ENCODE results near the gene BCR. TPM values are rescaled to one million over a fixed set of nuclear protein-coding genes. Genes with fewer than 3 reads are reported as not detected.

The BCR gene
- total and polyA plus RNA-seq, 2 of the 13 experiments (the other 11 are each of a cell fraction or from before 2014, with no cell fraction given): 19.9 to 33.6 TPM

DNA sequence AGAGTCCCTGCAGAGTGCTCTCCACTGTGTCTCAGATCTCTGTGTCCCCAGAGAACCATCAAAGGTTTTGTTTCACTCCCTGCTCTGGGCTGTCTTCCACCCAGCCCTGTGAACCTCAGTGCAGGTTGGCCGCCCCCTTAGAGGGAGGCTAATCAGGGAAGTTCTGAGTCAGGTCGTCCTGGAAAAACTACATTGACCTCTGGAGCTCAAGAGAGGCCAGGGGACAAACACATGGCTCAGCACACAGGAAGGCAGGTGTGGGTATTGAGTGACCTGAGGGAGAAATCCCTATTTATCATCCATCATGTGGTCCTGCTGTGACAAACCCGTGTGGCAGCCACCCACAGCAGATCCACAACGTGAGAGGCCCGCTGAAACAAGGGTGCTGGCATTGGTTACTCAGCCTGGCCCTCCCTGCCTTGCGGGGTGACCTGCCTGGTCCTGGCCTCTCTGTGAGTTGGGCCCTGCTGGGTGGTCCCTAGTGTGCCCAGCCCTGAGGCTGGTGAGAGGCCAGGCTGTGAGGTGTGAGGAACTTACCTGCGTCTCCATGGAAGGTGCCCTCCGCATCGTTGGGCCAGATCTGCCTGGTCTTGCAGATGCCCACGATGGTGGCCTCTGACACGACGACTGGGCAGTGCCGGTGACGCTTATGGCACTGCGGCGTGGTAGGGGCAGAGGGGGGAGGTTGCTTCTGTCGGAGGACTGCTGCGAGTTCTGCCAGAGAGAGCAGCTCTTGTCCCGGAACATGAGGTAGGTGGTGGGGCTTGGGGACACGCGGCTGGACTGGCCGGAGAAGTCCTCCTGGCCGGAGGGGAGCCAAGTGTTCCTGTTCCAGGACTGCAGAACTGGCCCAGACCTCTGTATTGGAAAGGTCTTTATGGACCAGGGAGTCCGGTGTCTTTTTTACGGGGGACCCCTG, 669 bp upstream of the BCR start (continued):
- TF ChIP-seq, protein P1, sequence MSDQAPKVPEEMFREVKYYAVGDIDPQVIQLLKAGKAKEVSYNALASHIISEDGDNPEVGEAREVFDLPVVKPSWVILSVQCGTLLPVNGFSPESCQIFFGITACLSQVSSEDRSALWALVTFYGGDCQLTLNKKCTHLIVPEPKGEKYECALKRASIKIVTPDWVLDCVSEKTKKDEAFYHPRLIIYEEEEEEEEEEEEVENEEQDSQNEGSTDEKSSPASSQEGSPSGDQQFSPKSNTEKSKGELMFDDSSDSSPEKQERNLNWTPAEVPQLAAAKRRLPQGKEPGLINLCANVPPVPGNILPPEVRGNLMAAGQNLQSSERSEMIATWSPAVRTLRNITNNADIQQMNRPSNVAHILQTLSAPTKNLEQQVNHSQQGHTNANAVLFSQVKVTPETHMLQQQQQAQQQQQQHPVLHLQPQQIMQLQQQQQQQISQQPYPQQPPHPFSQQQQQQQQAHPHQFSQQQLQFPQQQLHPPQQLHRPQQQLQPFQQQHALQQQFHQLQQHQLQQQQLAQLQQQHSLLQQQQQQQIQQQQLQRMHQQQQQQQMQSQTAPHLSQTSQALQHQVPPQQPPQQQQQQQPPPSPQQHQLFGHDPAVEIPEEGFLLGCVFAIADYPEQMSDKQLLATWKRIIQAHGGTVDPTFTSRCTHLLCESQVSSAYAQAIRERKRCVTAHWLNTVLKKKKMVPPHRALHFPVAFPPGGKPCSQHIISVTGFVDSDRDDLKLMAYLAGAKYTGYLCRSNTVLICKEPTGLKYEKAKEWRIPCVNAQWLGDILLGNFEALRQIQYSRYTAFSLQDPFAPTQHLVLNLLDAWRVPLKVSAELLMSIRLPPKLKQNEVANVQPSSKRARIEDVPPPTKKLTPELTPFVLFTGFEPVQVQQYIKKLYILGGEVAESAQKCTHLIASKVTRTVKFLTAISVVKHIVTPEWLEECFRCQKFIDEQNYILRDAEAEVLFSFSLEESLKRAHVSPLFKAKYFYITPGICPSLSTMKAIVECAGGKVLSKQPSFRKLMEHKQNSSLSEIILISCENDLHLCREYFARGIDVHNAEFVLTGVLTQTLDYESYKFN (CRISPR knock-in tag; conservative IDR thresholded peaks at IDR 0.05): peak; percentile 31
- no peak for TF ChIP-seq ELF4 (CRISPR knock-in tag; IDR thresholded peaks at IDR 0.05; ENCODE audit: borderline replicate concordance)
- TF ChIP-seq TBX2 (CRISPR knock-in tag; IDR thresholded peaks at IDR 0.05; ENCODE audit: borderline replicate concordance): peak; percentile 37; the same call in 1 of the 2 replicates
- peak; percentile 65; the same call in 1 of the 2 replicates for TF ChIP-seq ZNF678 (CRISPR knock-in tag; IDR thresholded peaks at IDR 0.05)
- TF ChIP-seq FIP1L1 (IDR thresholded peaks at IDR 0.05; ENCODE audit: borderline replicate concordance, insufficient read depth, low read depth, low read length): no peak
- TF ChIP-seq, protein P2, sequence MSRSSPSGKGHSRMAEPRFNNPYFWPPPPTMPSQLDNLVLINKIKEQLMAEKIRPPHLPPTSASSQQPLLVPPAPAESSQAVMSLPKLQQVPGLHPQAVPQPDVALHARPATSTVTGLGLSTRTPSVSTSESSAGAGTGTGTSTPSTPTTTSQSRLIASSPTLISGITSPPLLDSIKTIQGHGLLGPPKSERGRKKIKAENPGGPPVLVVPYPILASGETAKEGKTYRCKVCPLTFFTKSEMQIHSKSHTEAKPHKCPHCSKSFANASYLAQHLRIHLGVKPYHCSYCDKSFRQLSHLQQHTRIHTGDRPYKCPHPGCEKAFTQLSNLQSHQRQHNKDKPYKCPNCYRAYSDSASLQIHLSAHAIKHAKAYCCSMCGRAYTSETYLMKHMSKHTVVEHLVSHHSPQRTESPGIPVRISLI (CRISPR knock-in tag; IDR thresholded peaks at IDR 0.05; ENCODE audit: borderline replicate concordance): peak; percentile 20; the same call in 1 of the 2 replicates
- TF ChIP-seq, protein P3, sequence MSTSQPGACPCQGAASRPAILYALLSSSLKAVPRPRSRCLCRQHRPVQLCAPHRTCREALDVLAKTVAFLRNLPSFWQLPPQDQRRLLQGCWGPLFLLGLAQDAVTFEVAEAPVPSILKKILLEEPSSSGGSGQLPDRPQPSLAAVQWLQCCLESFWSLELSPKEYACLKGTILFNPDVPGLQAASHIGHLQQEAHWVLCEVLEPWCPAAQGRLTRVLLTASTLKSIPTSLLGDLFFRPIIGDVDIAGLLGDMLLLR (CRISPR knock-in tag; IDR thresholded peaks at IDR 0.05): 0 out of 2 replicates have a peak, but pooled peaks have one; percentile 6
- peak; percentile 9 for TF ChIP-seq PTBP1 (IDR thresholded peaks at IDR 0.05; ENCODE audit: low read depth, low read length, poor library complexity, severe bottlenecking)
- TF ChIP-seq, protein P4, sequence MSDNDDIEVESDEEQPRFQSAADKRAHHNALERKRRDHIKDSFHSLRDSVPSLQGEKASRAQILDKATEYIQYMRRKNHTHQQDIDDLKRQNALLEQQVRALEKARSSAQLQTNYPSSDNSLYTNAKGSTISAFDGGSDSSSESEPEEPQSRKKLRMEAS (IDR thresholded peaks at IDR 0.05): peak; percentile 37; the same call in 1 of the 2 replicates
- TF ChIP-seq ZNF552 (CRISPR knock-in tag; IDR thresholded peaks at IDR 0.05; ENCODE audit: borderline replicate concordance): 0 out of 2 replicates have a peak, but pooled peaks have one; percentile 65
- 0 out of 2 replicates have a peak, but pooled peaks have one; percentile 2 for TF ChIP-seq KDM5A (IDR thresholded peaks at IDR 0.05; ENCODE audit: borderline replicate concordance, low read length)
- 0 out of 2 replicates have a peak, but pooled peaks have one; percentile 17 for TF ChIP-seq ZNF788 (CRISPR knock-in tag; IDR thresholded peaks at IDR 0.05; ENCODE audit: borderline replicate concordance)
- peak; percentile 54; the same call in 1 of the 2 replicates for TF ChIP-seq MTA1 (CRISPR knock-in tag; IDR thresholded peaks at IDR 0.05; ENCODE audit: borderline replicate concordance)
- TF ChIP-seq ZNF720 (CRISPR knock-in tag; IDR thresholded peaks at IDR 0.05): no peak
- TF ChIP-seq ZNF75D (CRISPR knock-in tag; IDR thresholded peaks at IDR 0.05; ENCODE audit: borderline replicate concordance): no peak
- no peak for TF ChIP-seq ZNF160 (CRISPR knock-in tag; IDR thresholded peaks at IDR 0.05)
- TF ChIP-seq, protein P5, sequence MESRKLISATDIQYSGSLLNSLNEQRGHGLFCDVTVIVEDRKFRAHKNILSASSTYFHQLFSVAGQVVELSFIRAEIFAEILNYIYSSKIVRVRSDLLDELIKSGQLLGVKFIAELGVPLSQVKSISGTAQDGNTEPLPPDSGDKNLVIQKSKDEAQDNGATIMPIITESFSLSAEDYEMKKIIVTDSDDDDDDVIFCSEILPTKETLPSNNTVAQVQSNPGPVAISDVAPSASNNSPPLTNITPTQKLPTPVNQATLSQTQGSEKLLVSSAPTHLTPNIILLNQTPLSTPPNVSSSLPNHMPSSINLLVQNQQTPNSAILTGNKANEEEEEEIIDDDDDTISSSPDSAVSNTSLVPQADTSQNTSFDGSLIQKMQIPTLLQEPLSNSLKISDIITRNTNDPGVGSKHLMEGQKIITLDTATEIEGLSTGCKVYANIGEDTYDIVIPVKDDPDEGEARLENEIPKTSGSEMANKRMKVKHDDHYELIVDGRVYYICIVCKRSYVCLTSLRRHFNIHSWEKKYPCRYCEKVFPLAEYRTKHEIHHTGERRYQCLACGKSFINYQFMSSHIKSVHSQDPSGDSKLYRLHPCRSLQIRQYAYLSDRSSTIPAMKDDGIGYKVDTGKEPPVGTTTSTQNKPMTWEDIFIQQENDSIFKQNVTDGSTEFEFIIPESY (CRISPR knock-in tag; IDR thresholded peaks at IDR 0.05): no peak
- no peak for TF ChIP-seq ZNF776 (CRISPR knock-in tag; IDR thresholded peaks at IDR 0.05)
- peak; percentile 49; the same call in 1 of the 2 replicates for TF ChIP-seq CAMTA2 (CRISPR knock-in tag; IDR thresholded peaks at IDR 0.05; ENCODE audit: borderline replicate concordance)
